CD4-positive, alpha-beta T cell treated with Interleukin-12 subunit alpha and Interleukin-12 subunit beta, for 1 hour (primary cell): Measurements from ENCODE around the gene GSDME.

Source experiments
- DNase-seq: peaks from one replicate; pipeline ENCODE4 v3.0.0-alpha.2; 2020

Gene GSDME

GRCh38 chr7:24701261-24702235 is 55.7 kb downstream of the GSDME start:
- no peak for DNase-seq

GRCh38 chr7:24700521-24701260 is 56.6 kb downstream of the GSDME start:
- DNase-seq = no peak

GRCh38 chr7:24698531-24699266 is 58.6 kb downstream of the GSDME start:
- no peak for DNase-seq

- no peak for DNase-seq
Observed at GRCh38 chr7:24697416-24697815, 59.8 kb downstream of the GSDME start.

GRCh38 chr7:24692592-24692991 is 64.7 kb downstream of the GSDME start:
- no peak for DNase-seq

- no peak for DNase-seq
Observed at GRCh38 chr7:24690251-24690650, 67.0 kb downstream of the GSDME start.

- no peak for DNase-seq
Observed at GRCh38 chr7:24685708-24686107, 71.6 kb downstream of the GSDME start.

GRCh38 chr7:24670782-24671181 is 86.5 kb downstream of the GSDME start:
- no peak for DNase-seq

- no peak for DNase-seq
Observed at GRCh38 chr7:24669971-24670591, 87.2 kb downstream of the GSDME start.

- no peak for DNase-seq
Observed at GRCh38 chr7:24668927-24669635, 88.2 kb downstream of the GSDME start.

- DNase-seq = peak; percentile 55
Observed at GRCh38 chr7:24665564-24666294, 91.5 kb downstream of the GSDME start.

GRCh38 chr7:24660546-24660945 is 96.7 kb downstream of the GSDME start:
- DNase-seq = no peak

- DNase-seq = no peak
Observed at GRCh38 chr7:24659505-24659904, 97.8 kb downstream of the GSDME start.

- DNase-seq = no peak
Observed at GRCh38 chr7:24657980-24658379, 99.3 kb downstream of the GSDME start.

GRCh38 chr7:24656608-24657007 is 100.7 kb downstream of the GSDME start:
- DNase-seq = no peak

- no peak for DNase-seq
Observed at GRCh38 chr7:24654305-24654704, 103.0 kb downstream of the GSDME start.

GRCh38 chr7:24653316-24654085 is 103.8 kb downstream of the GSDME start:
- no peak for DNase-seq

- no peak for DNase-seq
Observed at GRCh38 chr7:24652251-24652939, 104.9 kb downstream of the GSDME start.
